AG09309 (cell line): ENCODE measurements around the gene NTN4.
"Not testable (repeated sequence)": the region's sequence is repeated elsewhere in the genome, so short reads cannot be mapped to it uniquely, and the experiment has no call there.

Source experiments
- DNase-seq: peaks from one replicate; pipeline ENCODE4 v3.0.0-alpha.2; 2010; ENCODE audit warnings: low read depth
- H3K4me3 ChIP-seq: 2 replicates; pipeline ENCODE4 v1.5.1; 2011; ENCODE audit warnings: mild to moderate bottlenecking, low read depth, low read length, moderate library complexity; ENCODE audit not compliant: control insufficient read depth
- CTCF ChIP-seq: IDR thresholded peaks from 2 replicates; pipeline ENCODE4 v1.5.1; 2011; ENCODE audit warnings: mild to moderate bottlenecking, low read depth, low read length, inconsistent platforms; ENCODE audit not compliant: insufficient read depth, control insufficient read depth; ENCODE audit errors: missing control alignments

NTN4 gene

GRCh38 chr12:95687937-95688336, 102.6 kb downstream of the NTN4 start:
- no peak for TF ChIP-seq CTCF
- no peak overlapping the region for H3K4me3 ChIP-seq
- no peak for DNase-seq

DNA sequence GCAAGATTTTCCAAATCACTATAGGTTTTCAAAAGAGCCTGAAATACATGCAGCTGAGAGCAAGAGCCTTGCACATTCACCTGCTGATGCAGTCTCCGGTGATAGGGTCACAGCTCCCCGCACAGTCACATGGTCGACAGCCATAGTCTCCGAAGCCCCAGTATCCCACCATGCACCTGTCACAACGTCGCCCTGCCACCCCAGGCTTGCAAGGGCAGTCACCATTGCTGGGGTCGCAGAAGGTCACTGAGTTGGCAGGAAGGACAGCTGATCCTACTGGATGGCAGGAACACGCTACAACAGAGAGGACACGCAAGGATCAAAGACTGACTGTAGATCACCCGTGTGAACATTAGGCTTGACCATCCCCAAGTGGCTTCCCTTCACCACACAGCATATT, 107.1 kb downstream of the NTN4 start:
- no peak for TF ChIP-seq CTCF
- no peak for DNase-seq
- no peak overlapping the region for H3K4me3 ChIP-seq

- H3K4me3 ChIP-seq = no peak overlapping the region
- no peak for TF ChIP-seq CTCF
- DNase-seq = peak; percentile 8
These were observed 109.3 kb downstream of the NTN4 start for GRCh38 chr12:95681210-95681765.

DNA sequence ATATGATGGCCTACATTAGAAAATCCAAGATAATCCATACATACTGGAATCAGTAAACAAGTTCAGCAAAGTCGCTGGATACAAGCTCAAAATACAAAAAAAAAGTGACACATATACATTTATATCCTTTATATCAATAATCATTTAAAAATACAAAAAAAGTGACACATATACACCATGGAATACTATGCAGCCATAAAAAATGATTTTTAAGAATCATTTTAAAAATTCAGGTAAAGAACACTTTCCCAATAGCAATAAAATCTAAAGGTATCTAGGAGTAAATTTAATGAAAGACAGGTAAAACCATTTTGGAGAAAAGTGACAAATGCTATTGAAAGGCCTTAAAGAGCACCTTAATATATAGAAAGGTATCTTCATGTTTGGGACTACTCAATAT, 111.9 kb downstream of the NTN4 start:
- TF ChIP-seq CTCF = no peak
- no peak for DNase-seq

GRCh38 chr12:95677782-95678181, 112.8 kb downstream of the NTN4 start:
- DNase-seq, H3K4me3 ChIP-seq: not testable (repeated sequence)

More for the DNA sequence above, 111.9 kb downstream of the NTN4 start:
- H3K4me3 ChIP-seq = no peak overlapping the region

- no peak for TF ChIP-seq CTCF
- H3K4me3 ChIP-seq = no peak overlapping the region
- no peak for DNase-seq
These were observed 115.9 kb downstream of the NTN4 start for GRCh38 chr12:95674631-95675030.

DNA sequence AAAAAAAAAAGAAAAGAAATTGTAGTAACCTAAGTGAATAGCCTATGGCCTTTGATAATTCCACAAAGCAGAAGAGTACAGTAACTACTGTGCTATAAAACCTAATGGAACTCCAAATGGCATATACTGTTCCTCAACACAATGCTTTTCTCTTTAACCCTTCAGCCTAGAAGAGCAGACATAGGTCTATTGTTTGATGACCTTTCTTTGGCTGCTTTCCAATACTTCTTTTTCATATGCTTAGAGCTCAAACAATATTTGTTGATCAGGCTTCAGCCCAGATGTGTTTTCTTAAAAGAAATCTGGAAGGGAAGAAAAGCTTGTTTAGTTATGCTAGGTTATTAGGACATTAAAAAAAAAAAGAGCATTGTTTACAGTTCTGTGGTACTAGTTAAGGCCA, 116.4 kb downstream of the NTN4 start:
- no peak for DNase-seq
- no peak for TF ChIP-seq CTCF
- H3K4me3 ChIP-seq = no peak overlapping the region
